DND-41 (cell line): ENCODE data around the gene WDTC1.

Experiments
- CTCF ChIP-seq: IDR thresholded peaks from 2 replicates; pipeline ENCODE4 v1.5.1; 2012; ENCODE audit warnings: borderline replicate concordance, low read length, moderate library complexity, mild to moderate bottlenecking; ENCODE audit not compliant: poor library complexity, severe bottlenecking; ENCODE audit errors: extremely low read depth
- EZH2 ChIP-seq: IDR thresholded peaks from 3 replicates; pipeline ENCODE4 v1.6.1; 2012; ENCODE audit warnings: borderline replicate concordance, low read depth, mild to moderate bottlenecking, moderate library complexity, low read length, inconsistent platforms; ENCODE audit not compliant: severe bottlenecking

GRCh38 chr1:27258598-27258997 is 24.2 kb downstream of the WDTC1 start:
- TF ChIP-seq CTCF: no peak
- no peak for TF ChIP-seq EZH2
